Peyer's patch (tissue), 4 donors: ENCODE data around the gene GLT6D1. TPM values are rescaled to one million over a fixed set of nuclear protein-coding genes. Genes with fewer than 3 reads are reported as not detected.

Experiments
- DNase-seq, 3 donors: peaks; one replicate each; pipeline ENCODE4 v3.0.0-alpha.2; 2017 to 2019
- H3K27ac ChIP-seq, 4 donors: fragments of 200-600 bp; sonication (generic); one replicate each; pipeline ENCODE4 v1.5.1; 2016 to 2019
- H3K27me3 ChIP-seq, 2 donors: fragments of 200-600 bp; sonication (generic); one replicate each; pipeline ENCODE4 v1.5.1; 2019
- H3K36me3 ChIP-seq, 3 donors: fragments of 200-600 bp; sonication (generic); one replicate each; pipeline ENCODE4 v1.5.1; 2016 to 2019
- H3K4me1 ChIP-seq, 4 donors: fragments of 200-600 bp; sonication (generic); one replicate each; pipeline ENCODE4 v1.5.1; 2016 to 2019
- H3K4me3 ChIP-seq, 4 donors: fragments of 200-600 bp; sonication (generic); 1 replicate in 3 of 4; 2 replicates in 1 of 4; pipeline ENCODE4 v1.5.1; 2016 to 2019; ENCODE audit warnings: mild to moderate bottlenecking in 1 of 4
- H3K9me3 ChIP-seq, 4 donors: fragments of 200-600 bp; sonication (generic); one replicate each; pipeline ENCODE4 v1.5.1; 2016 to 2019; ENCODE audit warnings: mild to moderate bottlenecking in 1 of 4
- CTCF ChIP-seq, 6 experiments: fragments of 450-650 bp in 4 of 6; fragments of 200-600 bp in 2 of 6; sonication (generic) in 1 of 6; IDR thresholded peaks; one replicate each; pipeline ENCODE4 v1.5.1; 2017 to 2019; ENCODE audit warnings: antibody characterized with exemption in 6 of 6, mild to moderate bottlenecking in 3 of 6, moderate library complexity in 1 of 6
- POLR2A ChIP-seq, 2 donors: fragments of 450-650 bp; IDR thresholded peaks; one replicate each; pipeline ENCODE4 v1.5.1; 2017; ENCODE audit warnings: antibody characterized with exemption in 2 of 2, mild to moderate bottlenecking in 2 of 2, moderate library complexity in 2 of 2
- total RNA-seq, 4 donors: library from RNA; depleted of rRNA; stranded (reverse); fragments of >200 nt; gene quantifications; one replicate each; pipeline ENCODE4 v1.1.0, GENCODE V29; 2016

Gene GLT6D1
- total RNA-seq, 4 donors from 2014 or later = not detected

- Histone ChIP-seq H3K27ac (no peak overlapping the region), H3K27me3 (no peaks in the 10 kb centered on the region), H3K9me3 (no peaks in the 10 kb centered on the region), H3K4me3 (no peak overlapping the region), H3K4me1 (no peaks in the 10 kb centered on the region), H3K36me3 (no peaks in the 10 kb centered on the region)
- TF ChIP-seq CTCF (IDR thresholded peaks at IDR 0.05) = no peak
- TF ChIP-seq POLR2A (IDR thresholded peaks at IDR 0.05) = no peak
- peak in 2 of 3 donors; percentile 30 to 32 for DNase-seq
These were observed 28.2 kb upstream of the GLT6D1 start for GRCh38 chr9:135667463-135668001.

- Histone ChIP-seq H3K4me3 (no peak overlapping the region), H3K27me3 (no peaks in the 10 kb centered on the region), H3K9me3 (no peaks in the 10 kb centered on the region), H3K4me1 (no peaks in the 10 kb centered on the region), H3K36me3 (no peaks in the 10 kb centered on the region), H3K27ac (no peak overlapping the region)
- DNase-seq = peak in 2 of 3 donors; percentile 22 to 33
- TF ChIP-seq POLR2A (IDR thresholded peaks at IDR 0.05) = no peak
- no peak for TF ChIP-seq CTCF (IDR thresholded peaks at IDR 0.05)
These were observed 27.5 kb upstream of the GLT6D1 start for GRCh38 chr9:135666534-135667462.

GRCh38 chr9:135665795-135666189 is 26.5 kb upstream of the GLT6D1 start:
- Histone ChIP-seq H3K4me1 (no peaks in the 10 kb centered on the region), H3K36me3 (no peaks in the 10 kb centered on the region), H3K27ac (no peak overlapping the region), H3K4me3 (no peak overlapping the region), H3K9me3 (no peaks in the 10 kb centered on the region), H3K27me3 (no peaks in the 10 kb centered on the region)
- DNase-seq = peak in 2 of 3 donors; percentile 10 to 15
- TF ChIP-seq CTCF (IDR thresholded peaks at IDR 0.05) = no peak
- TF ChIP-seq POLR2A (IDR thresholded peaks at IDR 0.05) = no peak

GRCh38 chr9:135664801-135665794 is 25.8 kb upstream of the GLT6D1 start:
- Histone ChIP-seq H3K27ac (no peak overlapping the region), H3K27me3 (no peaks in the 10 kb centered on the region), H3K36me3 (no peaks in the 10 kb centered on the region), H3K4me3 (no peak overlapping the region), H3K9me3 (no peaks in the 10 kb centered on the region), H3K4me1 (no peaks in the 10 kb centered on the region)
- TF ChIP-seq POLR2A (IDR thresholded peaks at IDR 0.05) (no peak), CTCF (IDR thresholded peaks at IDR 0.05) (no peak)
- peak in 1 of 3 donors; percentile 40 for DNase-seq

- Histone ChIP-seq H3K27ac (no peak overlapping the region), H3K27me3 (no peaks in the 10 kb centered on the region), H3K4me3 (no peak overlapping the region), H3K9me3 (no peaks in the 10 kb centered on the region), H3K4me1 (no peaks in the 10 kb centered on the region), H3K36me3 (no peaks in the 10 kb centered on the region)
- DNase-seq = no peak
- TF ChIP-seq POLR2A (IDR thresholded peaks at IDR 0.05) (no peak), CTCF (IDR thresholded peaks at IDR 0.05) (no peak)
These were observed 24.9 kb upstream of the GLT6D1 start for GRCh38 chr9:135664266-135664665.
